H9 (cell line): Measurements from ENCODE around the gene CDK5. TPM values are rescaled to one million over a fixed set of nuclear protein-coding genes. Genes with fewer than 3 reads are reported as not detected.

Experiments used
- DNase-seq: peaks from one replicate; pipeline ENCODE4 v3.0.0-alpha.2; 2017
- H2AFZ ChIP-seq: one replicate; pipeline ENCODE4 v1.6.1; 2013; ENCODE audit warnings: mild to moderate bottlenecking, low read length, control low read depth, moderate library complexity
- H2AK5ac ChIP-seq: 2 replicates; pipeline ENCODE4 v1.6.1; 2013; ENCODE audit warnings: low read length, control low read depth, mixed read lengths; ENCODE audit not compliant: insufficient read length
- H2BK120ac ChIP-seq: one replicate; pipeline ENCODE4 v1.6.1; 2013; ENCODE audit warnings: low read depth, mild to moderate bottlenecking, low read length, control low read depth, inconsistent platforms; ENCODE audit not compliant: poor library complexity, severe bottlenecking
- H2BK12ac ChIP-seq: 2 replicates; pipeline ENCODE4 v1.6.1; 2013; ENCODE audit warnings: low read length, control low read depth, mixed read lengths, low read depth; ENCODE audit not compliant: insufficient read length
- H2BK15ac ChIP-seq: 2 replicates; pipeline ENCODE4 v1.6.1; 2013; ENCODE audit warnings: low read depth, low read length, control low read depth
- H2BK20ac ChIP-seq: one replicate; pipeline ENCODE4 v1.6.1; 2013; ENCODE audit warnings: low read depth, mild to moderate bottlenecking, low read length, control low read depth, inconsistent platforms; ENCODE audit not compliant: poor library complexity, severe bottlenecking
- H2BK5ac ChIP-seq: 2 replicates; pipeline ENCODE4 v1.6.1; 2013; ENCODE audit warnings: low read length, control low read depth, mixed read lengths; ENCODE audit not compliant: insufficient read length
- H3K14ac ChIP-seq: 2 replicates; pipeline ENCODE4 v1.6.1; 2013; ENCODE audit warnings: low read length, control low read depth; ENCODE audit not compliant: insufficient read depth
- H3K18ac ChIP-seq: 2 replicates; pipeline ENCODE4 v1.6.1; 2013; ENCODE audit warnings: low read depth, mild to moderate bottlenecking, mixed read lengths, low read length, control low read depth; ENCODE audit not compliant: insufficient read length
- H3K23ac ChIP-seq: 2 replicates; pipeline ENCODE4 v1.6.1; 2013; ENCODE audit warnings: low read length, control low read depth, mixed read lengths, low read depth; ENCODE audit not compliant: insufficient read length
- H3K23me2 ChIP-seq: 2 replicates; pipeline ENCODE4 v1.6.1; 2013; ENCODE audit warnings: low read depth, mild to moderate bottlenecking, mixed read lengths, low read length, control low read depth; ENCODE audit not compliant: insufficient read length, poor library complexity, severe bottlenecking
- H3K27ac ChIP-seq: 2 replicates; pipeline ENCODE4 v1.5.1; 2013; ENCODE audit warnings: low read length, control low read depth, mixed read lengths, low read depth; ENCODE audit not compliant: insufficient read length
- H3K27me3 ChIP-seq: 2 replicates; pipeline ENCODE4 v1.6.1; 2013; ENCODE audit warnings: low read length, control low read depth, inconsistent platforms; ENCODE audit not compliant: insufficient read depth
- H3K4ac ChIP-seq: 2 replicates; pipeline ENCODE4 v1.6.1; 2013; ENCODE audit warnings: low read depth, mild to moderate bottlenecking, control low read depth, inconsistent platforms, low read length, moderate library complexity
- H3K4me1 ChIP-seq: 2 replicates; pipeline ENCODE4 v1.6.1; 2013; ENCODE audit warnings: low read length, control low read depth, inconsistent platforms; ENCODE audit not compliant: insufficient read depth
- H3K4me2 ChIP-seq: 2 replicates; pipeline ENCODE4 v1.6.1; 2013; ENCODE audit warnings: low read length, control low read depth, mixed read lengths; ENCODE audit not compliant: insufficient read length, insufficient read depth
- H3K56ac ChIP-seq: 2 replicates; pipeline ENCODE4 v1.6.1; 2013; ENCODE audit warnings: low read depth, mild to moderate bottlenecking, mixed read lengths, low read length, control low read depth; ENCODE audit not compliant: insufficient read length
- H3K79me1 ChIP-seq: 2 replicates; pipeline ENCODE4 v1.6.1; 2013; ENCODE audit warnings: low read depth, mild to moderate bottlenecking, moderate library complexity, low read length, control low read depth, inconsistent platforms; ENCODE audit not compliant: insufficient read depth, poor library complexity, severe bottlenecking
- H3K79me2 ChIP-seq: 2 replicates; pipeline ENCODE4 v1.6.1; 2013; ENCODE audit warnings: low read length, control low read depth, inconsistent platforms; ENCODE audit not compliant: insufficient read depth
- H3K9ac ChIP-seq: 2 replicates; pipeline ENCODE4 v1.6.1; 2013; ENCODE audit warnings: low read length, control low read depth, mixed read lengths; ENCODE audit not compliant: insufficient read length; ENCODE audit errors: extremely low read depth
- H3K9me3 ChIP-seq: one replicate; pipeline ENCODE4 v1.6.1; 2013; ENCODE audit warnings: low read depth, low read length, inconsistent platforms; ENCODE audit not compliant: control insufficient read depth
- H3T11ph ChIP-seq: one replicate; pipeline ENCODE4 v1.6.1; 2013; ENCODE audit warnings: mild to moderate bottlenecking, low read length, control low read depth, inconsistent platforms
- H4K20me1 ChIP-seq: one replicate; pipeline ENCODE4 v1.6.1; 2013; ENCODE audit not compliant: control insufficient read depth, insufficient read length, insufficient read depth
- H4K5ac ChIP-seq: 2 replicates; pipeline ENCODE4 v1.6.1; 2013; ENCODE audit warnings: low read depth, mild to moderate bottlenecking, mixed read lengths, low read length, control low read depth; ENCODE audit not compliant: insufficient read length
- H4K8ac ChIP-seq: replicated peaks from 2 replicates; pipeline ENCODE4 v1.6.1; 2013; ENCODE audit warnings: low read length, control low read depth, mixed read lengths, low read depth; ENCODE audit not compliant: insufficient read length
- H4K91ac ChIP-seq: 2 replicates; pipeline ENCODE4 v1.6.1; 2013; ENCODE audit warnings: low read depth, mild to moderate bottlenecking, moderate library complexity, mixed read lengths, low read length, control low read depth; ENCODE audit not compliant: insufficient read length
- H3K27ac Mint-ChIP-seq, 3 experiments: 2 replicates in 2 of 3; 3 replicates in 1 of 3; pipeline ENCODE4 v1.8.0; 2020 to 2021; ENCODE audit warnings: mixed read lengths in 3 of 3, mild to moderate bottlenecking in 1 of 3, moderate library complexity in 1 of 3
- H3K27me3 Mint-ChIP-seq: 2 replicates; pipeline ENCODE4 v1.8.0; 2021; ENCODE audit warnings: low read depth, mild to moderate bottlenecking, moderate library complexity, mixed read lengths
- H3K36me3 Mint-ChIP-seq, 3 experiments: 2 replicates in 2 of 3; 3 replicates in 1 of 3; pipeline ENCODE4 v1.8.0; 2020 to 2021; ENCODE audit warnings: low read depth in 3 of 3, mixed read lengths in 3 of 3; ENCODE audit not compliant: insufficient read depth in 1 of 3
- H3K4me1 Mint-ChIP-seq, 2 experiments: 2 replicates each; pipeline ENCODE4 v1.8.0; 2020; ENCODE audit warnings: mixed read lengths in 2 of 2
- H3K4me3 Mint-ChIP-seq, 2 experiments: 2 replicates in 1 of 2; 3 replicates in 1 of 2; pipeline ENCODE4 v1.8.0; 2020 to 2021; ENCODE audit warnings: mild to moderate bottlenecking in 2 of 2, mixed read lengths in 2 of 2, moderate library complexity in 1 of 2
- H3K9me3 Mint-ChIP-seq, 2 experiments: 2 replicates in 1 of 2; 3 replicates in 1 of 2; pipeline ENCODE4 v1.8.0; 2020; ENCODE audit warnings: mild to moderate bottlenecking in 2 of 2, mixed read lengths in 2 of 2, moderate library complexity in 1 of 2
- CTCF ChIP-seq: fragments of 200-600 bp; sonication (generic); conservative IDR thresholded peaks from 3 replicates; pipeline ENCODE4 v1.8.0; 2021; ENCODE audit warnings: antibody characterized with exemption, mild to moderate bottlenecking
- WGBS: extraction: QIAGEN DNeasy Blood & Tissue Kit; methylation state at CpG from one replicate; pipeline ENCODE4 v1.1.7; 2013; ENCODE audit warnings: missing lambda C conversion rate, low lambda C conversion rate, mixed read lengths; ENCODE audit not compliant: insufficient read length; ENCODE audit errors: extremely low coverage; 5-methylcytosine and 5-hydroxymethylcytosine counted together
- total RNA-seq: library from RNA; stranded (reverse); gene quantifications from 2 replicates; pipeline ENCODE4 v1.2.1, GENCODE V29; 2021

CDK5 gene
- total RNA-seq, 1 experiment from 2014 or later = 19.9 TPM

- Histone ChIP-seq H3K27ac (no peak overlapping the region), H3K9ac (no peak overlapping the region), H4K5ac (no peak overlapping the region), H2BK20ac (no peak overlapping the region), H4K91ac (no peak overlapping the region), H3T11ph (no peak overlapping the region), H3K14ac (no peak overlapping the region), H3K4me2 (no peak overlapping the region), H3K4ac (no peak overlapping the region), H3K79me2 (peaks cover 28% of the 10 kb centered on the region), H4K20me1 (no peaks in the 10 kb centered on the region), H2BK15ac (no peak overlapping the region), H3K23ac (no peak overlapping the region), H3K23me2 (peaks cover 11% of the 10 kb centered on the region), H3K18ac (no peak overlapping the region), H2AFZ (no peak overlapping the region), H2BK12ac (no peak overlapping the region), H2BK120ac (no peak overlapping the region), H3K27me3 (no peaks in the 10 kb centered on the region; the same call in 1 of the 2 replicates), H3K9me3 (no peaks in the 10 kb centered on the region), H4K8ac (no peak overlapping the region), H3K4me1 (no peaks in the 10 kb centered on the region), H3K79me1 (peaks cover 6% of the 10 kb centered on the region), H2AK5ac (no peak overlapping the region), H3K56ac (no peak overlapping the region), H2BK5ac (no peak overlapping the region)
- Mint-ChIP-seq H3K27ac (no peak overlapping the region), H3K27me3 (peaks cover 7% of the 10 kb centered on the region), H3K9me3 (no peaks in the 10 kb centered on the region), H3K4me1 (peaks cover 32 to 36% of the 10 kb centered on the region in 2 experiments), H3K4me3 (0 out of 5 replicates have a peak overlapping the region, but pooled peaks of 1 of the 2 experiments have one; percentile 25), H3K36me3 (peaks cover 0 to 26% (median 5%) of the 10 kb centered on the region in 3 experiments; a peak in 5 of 7 replicates)
- no peak for DNase-seq
- no peak for TF ChIP-seq CTCF
- no CpG with 5 or more reads among the region's 14 CpGs for WGBS
These were observed 34.3 kb upstream of the CDK5 start for GRCh38 chr7:151091988-151092387.
